AG10803 (cell line): ENCODE measurements around the gene FPGS.

Experiments used
- DNase-seq: peaks from one replicate; pipeline ENCODE4 v3.0.0; 2010; ENCODE audit warnings: low read depth
- H3K4me3 ChIP-seq: 2 replicates; pipeline ENCODE4 v1.5.1; 2011; ENCODE audit warnings: mild to moderate bottlenecking, low read length, control low read depth
- TF ChIP-seq, protein P1 (sequence below): conservative IDR thresholded peaks from 2 replicates; pipeline ENCODE4 v1.5.1; 2011; ENCODE audit warnings: mild to moderate bottlenecking, low read length, control low read depth, inconsistent platforms

Gene FPGS

DNA sequence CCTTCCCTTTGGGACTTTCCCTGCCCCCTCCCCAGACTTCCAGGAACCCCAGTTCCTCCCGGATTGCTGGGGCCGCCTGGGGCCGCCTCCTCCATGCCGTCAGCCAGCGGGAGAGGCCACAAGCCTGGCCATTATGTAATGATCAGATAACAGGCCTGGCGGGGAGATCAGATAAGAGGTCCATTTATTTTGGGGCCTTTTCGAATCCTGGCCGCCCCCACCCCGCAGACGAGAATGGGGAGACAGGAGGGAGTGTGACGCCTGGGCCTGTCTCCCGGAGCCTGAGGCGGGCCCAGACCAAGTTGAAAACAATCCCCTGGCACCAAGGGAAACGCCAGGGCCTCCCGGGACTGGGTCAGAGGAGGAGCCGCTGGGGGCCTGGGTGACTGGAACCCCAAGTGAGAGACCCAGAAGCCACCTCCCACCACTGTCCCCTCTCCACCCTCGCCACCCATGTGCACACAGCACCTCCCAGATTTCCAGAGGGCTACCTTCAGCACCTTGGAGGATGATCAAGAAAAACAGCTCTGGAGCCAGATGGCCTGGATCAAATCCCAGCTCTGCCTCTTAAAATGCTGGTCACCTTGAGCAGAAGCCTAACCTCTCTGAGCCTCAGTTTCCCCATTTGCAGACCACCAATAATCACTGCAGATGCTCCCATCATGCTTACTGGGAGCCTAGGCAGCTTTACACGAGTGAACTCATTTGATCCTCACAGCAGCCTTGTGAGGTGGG lies 43.9 kb downstream of the FPGS start:
- DNase-seq = no peak
- TF ChIP-seq, protein P1, sequence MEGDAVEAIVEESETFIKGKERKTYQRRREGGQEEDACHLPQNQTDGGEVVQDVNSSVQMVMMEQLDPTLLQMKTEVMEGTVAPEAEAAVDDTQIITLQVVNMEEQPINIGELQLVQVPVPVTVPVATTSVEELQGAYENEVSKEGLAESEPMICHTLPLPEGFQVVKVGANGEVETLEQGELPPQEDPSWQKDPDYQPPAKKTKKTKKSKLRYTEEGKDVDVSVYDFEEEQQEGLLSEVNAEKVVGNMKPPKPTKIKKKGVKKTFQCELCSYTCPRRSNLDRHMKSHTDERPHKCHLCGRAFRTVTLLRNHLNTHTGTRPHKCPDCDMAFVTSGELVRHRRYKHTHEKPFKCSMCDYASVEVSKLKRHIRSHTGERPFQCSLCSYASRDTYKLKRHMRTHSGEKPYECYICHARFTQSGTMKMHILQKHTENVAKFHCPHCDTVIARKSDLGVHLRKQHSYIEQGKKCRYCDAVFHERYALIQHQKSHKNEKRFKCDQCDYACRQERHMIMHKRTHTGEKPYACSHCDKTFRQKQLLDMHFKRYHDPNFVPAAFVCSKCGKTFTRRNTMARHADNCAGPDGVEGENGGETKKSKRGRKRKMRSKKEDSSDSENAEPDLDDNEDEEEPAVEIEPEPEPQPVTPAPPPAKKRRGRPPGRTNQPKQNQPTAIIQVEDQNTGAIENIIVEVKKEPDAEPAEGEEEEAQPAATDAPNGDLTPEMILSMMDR = no peak
- H3K4me3 ChIP-seq = no peak overlapping the region

DNA sequence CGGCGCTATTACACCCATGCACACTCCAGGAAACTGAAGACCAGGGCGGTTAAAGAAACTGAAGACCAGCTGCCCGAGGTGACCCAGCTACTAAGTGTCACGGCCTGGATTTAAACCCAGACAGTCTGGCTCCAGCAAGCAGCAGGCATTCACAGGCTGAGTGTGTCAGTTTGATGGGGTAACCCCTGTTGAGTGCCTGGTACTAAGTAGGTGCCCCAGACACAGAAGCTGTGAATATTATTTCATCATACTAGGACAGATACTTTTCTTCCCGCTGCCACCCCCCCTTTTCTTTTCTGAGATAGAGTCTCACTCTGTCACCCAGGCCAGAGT lies 44.5 kb downstream of the FPGS start:
- H3K4me3 ChIP-seq = no peak overlapping the region
- TF ChIP-seq, protein P1 = no peak
- peak; percentile 22 for DNase-seq

DNA sequence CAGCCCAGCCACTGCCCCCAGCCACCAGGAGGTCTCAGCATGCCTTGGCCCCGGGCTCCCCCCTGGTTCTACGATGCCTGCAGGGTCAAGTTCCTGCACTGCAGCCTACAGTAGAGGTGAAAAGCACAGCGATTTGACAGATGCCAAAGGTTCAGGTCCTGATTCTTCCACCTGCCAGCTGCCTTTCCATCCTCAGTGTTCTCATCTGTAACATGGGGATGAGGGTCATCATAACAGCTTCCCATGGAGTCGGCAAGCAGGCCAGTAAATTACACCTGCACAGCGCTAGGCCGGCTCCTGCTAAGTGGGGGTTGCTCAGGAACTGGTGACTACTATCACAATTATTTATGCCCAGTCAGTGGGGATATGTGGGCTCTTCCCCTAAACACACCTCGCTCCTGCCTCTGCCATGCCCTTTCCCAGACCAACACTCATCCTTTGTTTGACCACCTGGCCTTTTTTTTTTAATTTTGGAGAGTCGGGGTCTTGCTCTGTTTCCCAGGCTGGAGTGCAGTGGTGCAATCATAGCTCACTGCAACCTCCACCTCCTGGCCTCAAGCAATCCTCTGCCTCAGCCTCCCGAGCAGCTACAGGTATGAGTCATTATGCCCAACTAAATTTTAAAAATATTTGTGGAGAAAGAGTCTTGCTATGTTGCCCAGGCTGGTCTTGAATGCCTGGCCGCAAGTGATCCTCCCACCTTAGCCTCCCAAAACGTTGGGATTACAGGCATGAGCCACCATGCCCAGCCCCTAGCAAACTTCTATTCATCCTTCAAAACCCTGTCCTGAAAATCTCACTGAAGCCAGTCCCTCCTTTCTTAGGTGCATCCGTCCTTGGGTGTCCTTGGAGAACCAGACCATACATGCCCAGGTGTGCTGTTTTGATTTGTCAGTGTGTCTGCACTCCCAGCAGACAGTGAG lies 45.4 kb downstream of the FPGS start:
- TF ChIP-seq, protein P1 = no peak
- H3K4me3 ChIP-seq = no peak overlapping the region
- DNase-seq = no peak

DNA sequence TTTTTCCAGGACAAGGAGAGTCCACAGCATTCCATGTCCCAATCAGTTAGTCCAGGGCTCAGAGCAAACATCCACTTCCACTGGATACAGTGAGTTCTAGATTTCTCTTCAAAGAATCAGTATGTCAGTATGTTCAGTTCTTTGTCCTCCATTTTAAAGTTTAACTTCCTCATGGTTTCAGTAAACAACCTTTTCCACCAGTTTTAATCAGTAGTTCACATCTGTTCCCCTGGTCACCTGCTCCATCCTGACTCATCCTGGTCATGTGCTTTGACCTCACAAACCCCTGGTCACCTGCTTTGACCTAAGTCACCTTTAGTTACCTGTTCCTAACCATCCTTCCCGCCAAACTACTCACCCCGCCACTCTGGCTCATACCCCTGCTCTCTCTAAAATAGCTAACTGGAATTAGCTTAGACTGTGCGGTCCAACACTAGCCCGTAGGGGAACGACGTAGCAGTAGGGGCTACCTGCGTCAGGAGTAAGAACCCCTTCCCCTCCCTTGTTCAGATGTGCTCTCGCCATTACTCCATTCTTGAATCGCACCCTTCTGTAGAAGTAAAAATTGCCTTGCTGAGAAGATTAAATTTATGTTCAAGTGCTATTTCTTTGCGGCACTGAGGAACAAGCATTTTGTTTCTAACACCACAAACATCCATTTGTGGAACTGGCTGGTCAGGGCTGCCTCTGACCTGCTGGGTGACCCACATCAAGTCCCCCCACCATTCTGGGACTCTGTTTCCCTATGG lies 46.2 kb downstream of the FPGS start:
- DNase-seq = no peak
- H3K4me3 ChIP-seq = no peak overlapping the region
- TF ChIP-seq, protein P1 = no peak

DNA sequence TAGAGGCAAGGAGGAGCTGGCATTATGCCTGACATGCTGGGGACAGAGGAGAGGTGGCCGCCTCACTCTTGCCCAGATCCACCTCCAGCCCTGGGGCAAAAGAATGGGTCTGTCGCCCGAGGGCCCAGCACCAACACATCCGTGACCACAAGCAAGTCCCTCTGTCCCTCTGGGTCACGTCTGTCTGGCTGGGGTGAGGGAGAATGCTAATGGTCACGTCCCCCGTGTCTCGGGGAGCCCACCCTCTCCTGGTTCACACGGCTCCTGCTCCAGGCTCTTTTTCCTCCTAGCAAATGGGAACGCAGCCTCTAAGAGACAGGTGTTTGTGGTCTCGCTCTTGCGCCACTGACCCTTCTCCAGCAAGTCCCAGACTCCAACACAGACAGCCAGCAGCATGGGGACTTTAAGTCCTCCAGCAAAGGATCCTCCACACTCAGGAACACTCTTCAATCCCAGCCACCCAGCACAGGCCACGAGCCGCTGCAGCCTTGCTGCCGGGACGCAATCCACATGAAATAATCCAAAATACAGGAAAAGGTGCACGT lies 47.7 kb downstream of the FPGS start:
- DNase-seq = no peak

DNA sequence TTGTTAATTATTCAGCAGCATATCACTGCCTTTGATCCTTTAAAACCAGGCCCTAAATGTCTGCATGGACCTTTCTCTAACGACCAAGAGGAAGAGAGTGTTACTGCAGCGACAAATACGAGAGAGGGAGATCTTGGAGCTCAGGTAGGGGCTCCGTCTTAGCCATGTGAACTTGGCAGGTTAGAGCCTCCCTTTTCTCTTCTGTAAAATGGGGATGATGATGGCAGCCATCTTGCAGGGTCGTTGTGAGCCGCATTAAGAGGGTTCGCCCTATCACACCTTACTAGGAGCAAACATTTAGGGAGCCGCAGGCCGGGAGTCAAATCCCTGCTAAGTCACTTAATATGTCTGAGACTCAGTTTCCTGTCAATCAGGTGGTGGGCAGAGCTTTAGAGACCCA lies 50.1 kb downstream of the FPGS start:
- DNase-seq = no peak
- peak overlapping the region; percentile 82 for H3K4me3 ChIP-seq
- TF ChIP-seq, protein P1 = no peak

More for the DNA sequence above, 47.7 kb downstream of the FPGS start:
- H3K4me3 ChIP-seq = no peak overlapping the region
- TF ChIP-seq, protein P1 = no peak
